Suprapubic skin (tissue), 4 donors: ENCODE measurements around the gene GLTPD2. TPM values are rescaled to one million over a fixed set of nuclear protein-coding genes. Genes with fewer than 3 reads are reported as not detected.

Experiments used
- DNase-seq, 2 donors: peaks; one replicate each; pipeline ENCODE4 v3.0.0-alpha.2; 2019; ENCODE audit warnings: low spot score in 2 of 2
- H3K27ac ChIP-seq: fragments of 200-600 bp; sonication (generic); one replicate; pipeline ENCODE4 v1.5.1; 2019
- H3K27me3 ChIP-seq: fragments of 200-600 bp; sonication (generic); one replicate; pipeline ENCODE4 v1.5.1; 2019
- H3K36me3 ChIP-seq: fragments of 200-600 bp; sonication (generic); one replicate; pipeline ENCODE4 v1.5.1; 2019
- H3K4me1 ChIP-seq: fragments of 200-600 bp; sonication (generic); one replicate; pipeline ENCODE4 v1.5.1; 2019
- H3K4me3 ChIP-seq: fragments of 200-600 bp; sonication (generic); one replicate; pipeline ENCODE4 v1.5.1; 2019; ENCODE audit warnings: mild to moderate bottlenecking
- H3K9me3 ChIP-seq: fragments of 200-600 bp; sonication (generic); one replicate; pipeline ENCODE4 v1.5.1; 2019
- EP300 ChIP-seq: sonication (generic); formaldehyde crosslinking; IDR thresholded peaks from one replicate; pipeline ENCODE4 v1.6.1; 2017; ENCODE audit warnings: antibody characterized with exemption
- POLR2A ChIP-seq, 2 donors: fragments of 450-650 bp; IDR thresholded peaks; one replicate each; pipeline ENCODE4 v1.6.1; 2017; ENCODE audit warnings: antibody characterized with exemption in 2 of 2, mild to moderate bottlenecking in 2 of 2, moderate library complexity in 2 of 2
- POLR2AphosphoS5 ChIP-seq, 3 donors: sonication (generic); formaldehyde crosslinking; IDR thresholded peaks; one replicate each; pipeline ENCODE4 v1.6.1; 2017; ENCODE audit warnings: antibody characterized with exemption in 3 of 3
- WGBS: methylation state at CpG from one replicate; pipeline ENCODE4 v1.1.5; 2018; 5-methylcytosine and 5-hydroxymethylcytosine counted together
- total RNA-seq, 4 donors: library from RNA; depleted of rRNA; stranded (reverse); fragments of >200 nt; gene quantifications; one replicate each; pipeline ENCODE4 v1.1.0, GENCODE V29; 2016
- TF ChIP-seq, protein P1 (sequence below), 2 donors: fragments of 200-600 bp in 1 of 2; fragments of 450-650 bp in 1 of 2; sonication (generic) in 1 of 2; IDR thresholded peaks; one replicate each; pipeline ENCODE4 v1.5.1; 2016 to 2019; ENCODE audit warnings: antibody characterized with exemption in 2 of 2, mild to moderate bottlenecking in 1 of 2, moderate library complexity in 1 of 2

Gene GLTPD2
- total RNA-seq, 4 donors from 2014 or later, result 0.80 TPM; not detected in 3

DNA sequence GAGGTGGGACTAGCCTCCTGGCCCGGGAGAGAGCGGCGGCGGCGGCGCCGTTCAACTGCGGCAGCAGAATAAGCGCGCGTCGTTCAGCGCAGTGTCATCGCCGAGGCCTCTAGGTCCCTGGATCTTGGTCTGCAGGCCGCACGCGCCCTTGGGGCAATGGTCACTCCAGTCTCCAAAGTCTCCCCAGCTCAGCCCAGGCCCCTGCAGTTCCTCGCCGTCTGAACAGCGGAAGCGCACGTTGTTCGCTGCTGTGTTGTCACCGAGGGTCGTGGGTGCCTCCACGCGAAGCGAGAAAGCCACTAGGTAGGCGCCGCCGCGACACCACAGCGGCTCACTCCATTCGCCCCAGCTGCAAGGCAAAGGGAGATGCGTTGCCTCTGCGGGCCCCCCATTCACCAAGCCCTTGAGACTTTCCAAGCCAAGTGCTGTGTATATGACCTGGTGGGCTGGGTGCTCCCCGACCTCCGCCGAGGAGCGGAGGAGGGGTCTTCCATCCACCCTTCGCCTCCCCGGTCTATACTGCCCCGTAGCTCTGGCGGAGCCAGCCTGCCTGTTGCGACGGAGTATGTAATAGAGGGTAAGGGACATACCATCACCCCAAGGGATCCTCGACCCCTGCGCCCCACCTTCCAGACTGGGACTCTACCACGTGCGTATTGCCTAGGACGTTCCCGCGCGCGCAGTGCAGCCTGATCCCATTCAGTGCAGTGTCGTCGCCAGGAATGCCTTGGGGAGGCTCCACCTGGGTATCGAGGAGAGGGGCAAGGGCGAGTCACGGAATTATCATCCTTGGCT is 3.3 kb upstream of the GLTPD2 start:
- no peak for DNase-seq
- H3K9me3 ChIP-seq, result no peaks in the 10 kb centered on the region
- no peak for TF ChIP-seq POLR2AphosphoS5 (IDR thresholded peaks at IDR 0.05)
- TF ChIP-seq, protein P1, sequence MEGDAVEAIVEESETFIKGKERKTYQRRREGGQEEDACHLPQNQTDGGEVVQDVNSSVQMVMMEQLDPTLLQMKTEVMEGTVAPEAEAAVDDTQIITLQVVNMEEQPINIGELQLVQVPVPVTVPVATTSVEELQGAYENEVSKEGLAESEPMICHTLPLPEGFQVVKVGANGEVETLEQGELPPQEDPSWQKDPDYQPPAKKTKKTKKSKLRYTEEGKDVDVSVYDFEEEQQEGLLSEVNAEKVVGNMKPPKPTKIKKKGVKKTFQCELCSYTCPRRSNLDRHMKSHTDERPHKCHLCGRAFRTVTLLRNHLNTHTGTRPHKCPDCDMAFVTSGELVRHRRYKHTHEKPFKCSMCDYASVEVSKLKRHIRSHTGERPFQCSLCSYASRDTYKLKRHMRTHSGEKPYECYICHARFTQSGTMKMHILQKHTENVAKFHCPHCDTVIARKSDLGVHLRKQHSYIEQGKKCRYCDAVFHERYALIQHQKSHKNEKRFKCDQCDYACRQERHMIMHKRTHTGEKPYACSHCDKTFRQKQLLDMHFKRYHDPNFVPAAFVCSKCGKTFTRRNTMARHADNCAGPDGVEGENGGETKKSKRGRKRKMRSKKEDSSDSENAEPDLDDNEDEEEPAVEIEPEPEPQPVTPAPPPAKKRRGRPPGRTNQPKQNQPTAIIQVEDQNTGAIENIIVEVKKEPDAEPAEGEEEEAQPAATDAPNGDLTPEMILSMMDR (IDR thresholded peaks at IDR 0.05), result no peak
- no peak for TF ChIP-seq POLR2A (IDR thresholded peaks at IDR 0.05)
- no peak for TF ChIP-seq EP300
- 4% methylated on average over 19 of the region's 61 CpGs for WGBS
- no peaks in the 10 kb centered on the region for H3K36me3 ChIP-seq
- H3K4me3 ChIP-seq, result peak overlapping the region; percentile 32
- no peak overlapping the region for H3K27ac ChIP-seq
- peaks cover 30% of the 10 kb centered on the region for H3K27me3 ChIP-seq
- peaks cover 35% of the 10 kb centered on the region for H3K4me1 ChIP-seq

DNA sequence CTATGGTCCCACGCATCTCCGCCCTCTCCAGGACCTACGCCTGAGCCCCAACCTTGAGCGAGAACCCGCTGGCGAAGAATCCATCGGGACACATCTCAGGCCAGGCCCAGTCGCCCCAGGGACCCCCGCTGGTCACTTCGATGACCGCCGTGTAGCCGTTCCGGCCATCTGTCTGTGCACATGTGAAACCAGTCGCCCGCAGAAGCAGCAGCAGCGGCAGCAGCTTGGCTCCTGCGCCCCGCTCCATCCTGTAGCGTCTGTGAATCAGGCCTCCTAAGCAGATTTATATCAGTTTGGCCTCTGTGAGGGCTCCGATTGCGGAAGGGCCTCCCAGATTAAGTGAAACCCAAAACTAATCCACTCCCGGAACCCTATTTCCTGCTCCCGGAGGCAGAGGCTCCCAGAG is 2.7 kb upstream of the GLTPD2 start, which contains the start of gene VMO1:
VMO1 (minus strand) TSS at position 259 of the 406 bp plus-strand sequence; CDS start at position 247, 12 bp downstream.
- peaks cover 27% of the 10 kb centered on the region for H3K27me3 ChIP-seq
- no peak for TF ChIP-seq POLR2AphosphoS5 (IDR thresholded peaks at IDR 0.05)
- TF ChIP-seq, protein P1 (IDR thresholded peaks at IDR 0.05), result no peak
- no peak for TF ChIP-seq EP300
- no peak for TF ChIP-seq POLR2A (IDR thresholded peaks at IDR 0.05)
- no peak for DNase-seq
- peak within 1 kb of the TSS; percentile 32 for H3K4me3 ChIP-seq
- peaks cover 38% of the 10 kb centered on the region for H3K4me1 ChIP-seq
- H3K36me3 ChIP-seq, result no peaks in the 10 kb centered on the region
- no peak within 1 kb of the TSS for H3K27ac ChIP-seq
- WGBS, result 3% methylated on average over 9 of the region's 24 CpGs
- no peaks in the 10 kb centered on the region for H3K9me3 ChIP-seq

DNA sequence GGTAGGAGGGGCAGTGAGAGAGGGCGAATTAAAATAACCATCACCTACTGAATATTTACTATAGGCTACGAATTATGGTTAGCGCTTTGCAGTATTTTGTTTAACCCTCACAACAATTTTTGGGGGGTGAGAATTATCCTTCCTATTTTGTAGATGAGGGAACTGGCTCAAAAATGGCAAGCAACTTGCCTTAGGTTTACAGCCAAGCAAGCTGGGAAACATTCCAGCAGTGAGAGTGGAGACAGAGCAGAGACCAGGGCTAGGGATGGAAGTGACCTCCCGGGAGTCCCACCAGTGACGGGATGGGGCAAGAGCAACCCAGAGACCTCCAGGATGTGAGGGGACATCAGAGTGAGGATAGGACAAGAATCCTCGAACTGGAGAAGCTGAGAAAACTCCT is 2.2 kb upstream of the GLTPD2 start:
- no peak for DNase-seq
- Histone ChIP-seq H3K4me1 (peaks cover 38% of the 10 kb centered on the region), H3K36me3 (no peaks in the 10 kb centered on the region), H3K9me3 (no peaks in the 10 kb centered on the region), H3K27ac (no peak overlapping the region), H3K4me3 (peak overlapping the region; percentile 32), H3K27me3 (peaks cover 27% of the 10 kb centered on the region)
- TF ChIP-seq POLR2A (IDR thresholded peaks at IDR 0.05), result no peak
- TF ChIP-seq, protein P1 (IDR thresholded peaks at IDR 0.05), result no peak
- TF ChIP-seq POLR2AphosphoS5 (IDR thresholded peaks at IDR 0.05), result no peak
- TF ChIP-seq EP300, result no peak
- WGBS, result 28% methylated on average over 6 of the region's 6 CpGs

DNA sequence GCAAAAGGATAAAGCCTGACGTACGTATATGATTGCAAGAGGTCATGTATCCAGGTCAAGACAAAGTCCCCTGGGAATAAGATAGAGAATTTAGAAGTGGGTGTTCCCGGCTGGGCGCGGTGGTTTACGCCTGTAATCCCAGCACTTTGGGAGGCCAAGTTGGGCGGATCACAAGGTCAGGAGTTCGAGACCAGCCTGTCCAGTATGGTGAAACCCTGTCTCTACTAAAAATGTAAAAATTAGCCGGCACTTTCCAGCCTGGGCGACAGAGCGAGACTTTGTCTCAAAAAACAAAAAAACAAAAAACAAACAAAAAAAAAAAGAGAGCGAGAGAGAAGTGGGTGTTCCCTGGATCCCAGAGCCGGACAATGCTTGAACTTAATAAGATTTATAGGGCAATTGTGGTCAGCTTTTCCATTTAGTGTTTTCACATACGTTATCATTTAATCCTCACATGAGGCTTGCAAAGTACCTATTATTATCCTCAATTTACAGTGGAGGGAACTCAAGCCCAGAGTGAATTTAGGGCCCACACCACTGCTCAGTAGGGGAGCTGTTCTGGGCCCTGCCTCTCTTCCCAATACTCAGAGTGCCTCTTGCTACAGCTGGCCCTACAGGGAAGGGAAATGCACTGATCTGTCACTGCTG is 481 bp upstream of the GLTPD2 start:
- Histone ChIP-seq H3K36me3 (no peaks in the 10 kb centered on the region), H3K4me3 (peak overlapping the region; percentile 91), H3K4me1 (peaks cover 38% of the 10 kb centered on the region), H3K27ac (no peak overlapping the region), H3K27me3 (peaks cover 15% of the 10 kb centered on the region), H3K9me3 (no peaks in the 10 kb centered on the region)
- WGBS, result 73% methylated on average over 14 of the region's 14 CpGs
- DNase-seq, result no peak
- TF ChIP-seq, protein P1 (IDR thresholded peaks at IDR 0.05), result no peak
- TF ChIP-seq POLR2A (IDR thresholded peaks at IDR 0.05) (no peak), POLR2AphosphoS5 (IDR thresholded peaks at IDR 0.05) (no peak), EP300 (no peak)

DNA sequence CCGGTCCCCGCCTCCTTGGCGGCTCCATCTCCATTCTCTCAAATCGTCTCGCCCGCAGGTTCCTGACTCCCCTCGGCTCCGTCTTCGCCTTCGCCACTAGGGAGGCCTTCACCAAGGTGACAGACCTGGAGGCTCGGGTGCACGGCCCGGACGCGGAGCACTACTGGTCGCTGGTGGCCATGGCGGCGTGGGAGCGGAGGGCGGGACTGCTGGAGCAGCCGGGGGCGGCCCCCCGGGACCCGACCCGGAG is 862 bp downstream of the GLTPD2 start:
- TF ChIP-seq POLR2AphosphoS5 (IDR thresholded peaks at IDR 0.05), result no peak
- TF ChIP-seq, protein P1 (IDR thresholded peaks at IDR 0.05), result no peak
- TF ChIP-seq POLR2A (IDR thresholded peaks at IDR 0.05), result no peak
- no peak for TF ChIP-seq EP300
- no peaks in the 10 kb centered on the region for H3K9me3 ChIP-seq
- H3K36me3 ChIP-seq, result no peaks in the 10 kb centered on the region
- H3K27ac ChIP-seq, result peak overlapping the region; percentile 99
- peaks cover 10% of the 10 kb centered on the region for H3K27me3 ChIP-seq
- H3K4me3 ChIP-seq, result peak overlapping the region; percentile 91
- no peak for DNase-seq
- 0% methylated on average over 8 of the region's 25 CpGs for WGBS
- H3K4me1 ChIP-seq, result peaks cover 38% of the 10 kb centered on the region
